Body of pancreas (tissue), 4 donors: ENCODE data around the gene FOXP3.

ENCODE experiments used
- POLR2A ChIP-seq, 3 donors: fragments of 450-650 bp; IDR thresholded peaks; one replicate each; pipeline ENCODE4 v1.6.1; 2016; ENCODE audit warnings: antibody characterized with exemption in 3 of 3, mild to moderate bottlenecking in 2 of 3
- TF ChIP-seq, protein P1 (sequence below), 7 experiments: fragments of 450-650 bp in 4 of 7; fragments of 200-600 bp in 3 of 7; sonication (generic) in 3 of 7; IDR thresholded peaks; one replicate each; pipeline ENCODE4 v1.5.1; 2016 to 2019; ENCODE audit warnings: antibody characterized with exemption in 7 of 7

DNA sequence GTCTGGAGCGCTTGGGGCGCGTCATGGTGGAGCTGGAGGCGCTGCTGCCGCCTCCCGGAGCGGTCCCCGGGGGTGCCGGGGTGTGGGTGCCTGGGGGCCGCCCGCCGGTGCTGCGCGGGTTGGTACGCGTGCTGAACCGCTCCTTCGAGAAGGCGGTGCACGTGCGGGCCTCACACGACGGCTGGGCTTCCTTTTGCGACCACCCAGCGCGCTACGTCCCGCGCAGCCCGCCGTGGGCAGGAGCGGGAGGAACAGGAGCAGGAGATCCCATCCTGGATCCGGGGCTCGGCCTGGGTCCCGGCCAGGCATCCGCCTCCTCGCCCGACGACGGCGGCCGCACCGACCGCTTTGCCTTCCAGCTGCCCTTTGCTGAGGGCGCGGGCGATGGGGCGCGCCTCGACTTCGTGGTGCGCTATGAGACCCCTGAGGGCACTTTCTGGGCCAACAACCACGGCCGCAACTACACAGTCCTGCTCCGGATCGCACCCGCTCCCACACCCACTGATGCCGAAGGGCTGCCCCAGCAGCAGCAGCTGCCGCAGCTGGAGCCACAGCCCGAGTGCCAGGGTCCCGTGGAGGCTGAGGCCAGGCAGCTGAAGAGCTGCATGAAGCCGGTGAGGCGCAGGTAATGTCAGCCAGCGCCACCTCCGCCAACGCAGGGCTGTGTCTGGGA is 5.9 kb upstream of the FOXP3 start:
- TF ChIP-seq, protein P1, sequence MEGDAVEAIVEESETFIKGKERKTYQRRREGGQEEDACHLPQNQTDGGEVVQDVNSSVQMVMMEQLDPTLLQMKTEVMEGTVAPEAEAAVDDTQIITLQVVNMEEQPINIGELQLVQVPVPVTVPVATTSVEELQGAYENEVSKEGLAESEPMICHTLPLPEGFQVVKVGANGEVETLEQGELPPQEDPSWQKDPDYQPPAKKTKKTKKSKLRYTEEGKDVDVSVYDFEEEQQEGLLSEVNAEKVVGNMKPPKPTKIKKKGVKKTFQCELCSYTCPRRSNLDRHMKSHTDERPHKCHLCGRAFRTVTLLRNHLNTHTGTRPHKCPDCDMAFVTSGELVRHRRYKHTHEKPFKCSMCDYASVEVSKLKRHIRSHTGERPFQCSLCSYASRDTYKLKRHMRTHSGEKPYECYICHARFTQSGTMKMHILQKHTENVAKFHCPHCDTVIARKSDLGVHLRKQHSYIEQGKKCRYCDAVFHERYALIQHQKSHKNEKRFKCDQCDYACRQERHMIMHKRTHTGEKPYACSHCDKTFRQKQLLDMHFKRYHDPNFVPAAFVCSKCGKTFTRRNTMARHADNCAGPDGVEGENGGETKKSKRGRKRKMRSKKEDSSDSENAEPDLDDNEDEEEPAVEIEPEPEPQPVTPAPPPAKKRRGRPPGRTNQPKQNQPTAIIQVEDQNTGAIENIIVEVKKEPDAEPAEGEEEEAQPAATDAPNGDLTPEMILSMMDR (IDR thresholded peaks at IDR 0.05): no peak
- TF ChIP-seq POLR2A (IDR thresholded peaks at IDR 0.05): no peak
